ENCODE measurements around the gene GRIK3.

Gene GRIK3

DNA sequence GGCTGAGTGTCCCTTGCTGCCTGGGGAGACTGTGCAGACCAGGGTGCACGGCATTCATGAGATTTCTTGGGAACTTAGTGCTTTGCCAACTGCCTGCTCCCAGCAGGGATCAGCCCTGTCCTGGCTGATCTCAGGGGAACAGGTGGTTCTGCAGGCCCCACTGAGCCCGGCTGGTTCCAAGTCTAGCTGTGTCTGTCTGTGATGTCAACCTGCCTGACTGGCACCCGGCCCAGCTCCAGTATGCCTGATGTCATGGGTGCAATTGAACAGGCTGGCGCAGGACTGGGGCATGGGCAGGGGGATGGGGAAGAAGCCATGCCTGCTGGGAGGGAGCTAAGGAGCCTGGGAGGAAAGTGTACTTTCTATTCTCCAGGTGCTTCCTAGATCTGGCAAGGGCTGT, 227.1 kb downstream of the GRIK3 start:
- no peak for DNase-seq

GRCh38 chr1:36805979-36806640, 228.2 kb downstream of the GRIK3 start:
- DNase-seq, result no peak

- no peak for DNase-seq
These were observed 229.5 kb downstream of the GRIK3 start for GRCh38 chr1:36804669-36805314.

DNA sequence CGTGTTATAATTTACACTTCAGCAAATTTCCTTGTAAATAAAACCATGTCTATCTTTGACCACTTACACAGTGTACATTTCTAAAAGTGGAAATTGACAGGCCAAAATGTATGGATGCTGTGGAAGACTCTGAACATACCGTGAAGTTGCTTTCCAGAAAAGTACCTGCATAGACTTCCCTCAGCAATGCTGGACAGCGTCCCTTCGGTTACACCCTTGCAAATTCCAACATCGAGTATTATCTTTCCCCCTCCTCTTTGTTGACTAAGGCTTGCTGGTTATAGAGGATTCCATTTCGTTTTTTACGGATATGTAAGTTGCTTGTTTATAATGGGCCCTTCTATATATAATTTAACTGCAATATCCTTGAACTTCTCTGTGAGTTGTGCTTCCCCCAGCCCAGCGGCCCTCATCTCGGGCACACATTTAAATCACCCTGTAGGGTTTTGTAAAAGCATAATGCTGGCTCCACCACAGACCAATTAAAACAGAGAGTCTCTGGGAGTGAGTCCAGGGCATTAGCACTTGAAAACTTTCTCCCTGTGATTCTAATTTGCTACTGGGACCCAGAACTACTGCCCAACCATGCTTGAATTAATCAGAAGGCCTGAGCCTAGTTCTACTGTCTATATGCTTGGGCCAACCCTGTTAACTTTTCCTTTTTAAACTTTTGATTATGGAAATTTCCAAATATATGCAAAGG, 230.3 kb downstream of the GRIK3 start:
- DNase-seq, result no peak

DNA sequence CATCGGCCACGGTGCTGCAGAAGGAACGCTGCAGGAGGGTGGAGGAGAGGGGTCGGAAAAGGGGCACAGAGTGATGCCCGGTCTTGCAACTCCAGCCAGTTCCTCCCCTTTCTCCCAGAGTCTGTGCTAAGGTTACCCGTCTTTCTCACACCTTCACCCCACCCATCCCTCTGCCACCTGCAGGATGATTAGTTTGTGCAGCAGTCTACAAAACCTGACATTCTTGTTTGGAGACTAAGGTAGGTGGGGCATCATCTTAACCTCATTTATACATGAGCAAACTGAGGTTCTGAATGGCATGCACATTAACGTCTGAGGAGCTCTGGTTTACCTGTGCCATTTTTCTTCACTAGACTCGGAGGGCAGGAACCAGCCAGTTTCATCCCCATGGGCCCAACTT, 232.3 kb downstream of the GRIK3 start:
- no peak for DNase-seq

DNA sequence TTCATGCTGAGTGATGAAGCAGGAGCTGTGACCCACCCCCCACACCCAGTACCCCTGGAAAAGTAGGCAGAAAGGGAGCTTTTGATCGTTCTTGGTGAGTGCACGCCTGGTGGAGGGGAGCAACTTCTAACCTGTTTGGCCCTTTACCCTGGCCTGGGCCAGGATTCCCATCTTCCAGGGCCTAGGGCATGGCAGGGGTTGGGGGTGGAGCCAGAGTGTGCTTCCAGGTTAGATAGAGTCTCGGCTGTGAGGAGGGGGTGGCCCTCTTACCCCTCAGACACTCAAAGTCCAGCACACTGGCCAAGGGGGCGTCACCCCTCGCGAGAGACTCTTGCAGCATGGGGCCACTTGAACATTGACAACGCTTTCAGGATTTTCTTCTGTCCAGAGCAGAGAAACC, 236.6 kb downstream of the GRIK3 start:
- no peak for DNase-seq

GRCh38 chr1:36796733-36797132, 237.6 kb downstream of the GRIK3 start:
- DNase-seq, result no peak

DNA sequence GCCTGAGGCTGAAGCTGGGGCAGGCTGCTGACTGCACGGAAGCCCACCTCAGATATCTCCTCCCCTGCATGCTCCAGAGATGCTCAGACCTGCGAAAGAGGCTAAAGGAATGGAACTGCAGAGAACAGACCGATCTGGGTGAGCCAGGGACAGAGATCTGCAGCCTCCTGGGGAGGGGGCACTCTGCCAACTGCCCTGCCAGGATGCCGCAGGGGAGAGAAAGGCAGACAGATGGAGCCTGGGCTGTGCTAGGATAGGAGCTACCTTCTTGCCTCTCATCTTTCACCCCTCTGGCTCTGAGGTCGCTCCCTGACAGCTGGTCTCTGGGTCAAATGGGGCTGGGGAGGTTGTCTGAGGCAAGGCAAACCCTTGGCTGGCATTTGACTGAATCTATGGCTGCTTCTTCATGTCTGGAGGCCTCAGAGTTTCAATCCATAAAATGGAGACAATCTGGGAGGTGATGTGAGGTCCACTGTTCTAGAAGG, 238.2 kb downstream of the GRIK3 start:
- DNase-seq, result no peak

GRCh38 chr1:36794460-36794859, 239.9 kb downstream of the GRIK3 start:
- DNase-seq, result no peak

DNA sequence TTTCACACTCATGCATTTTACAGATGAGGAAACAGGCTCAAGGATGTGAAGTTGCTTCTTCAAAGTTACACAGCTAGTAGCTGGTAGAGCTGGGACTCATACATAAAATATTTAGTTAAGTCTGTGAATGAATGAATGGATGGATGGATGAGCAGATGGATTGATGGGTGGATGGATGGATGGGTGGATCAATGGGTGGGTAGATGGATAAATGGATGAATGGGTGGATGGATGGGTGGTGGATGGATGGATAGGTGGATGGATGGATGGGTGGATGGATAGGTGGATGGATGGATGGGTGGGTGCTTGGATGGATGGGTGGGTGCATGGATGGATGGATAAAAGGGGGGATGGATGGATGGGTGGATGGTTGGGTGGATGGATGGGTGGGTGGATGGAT, 240.9 kb downstream of the GRIK3 start:
- DNase-seq, result no peak

- DNase-seq, result no peak
These were observed 242.0 kb downstream of the GRIK3 start for GRCh38 chr1:36792292-36792691.

GRCh38 chr1:36790191-36790590, 244.1 kb downstream of the GRIK3 start:
- no peak for DNase-seq

GRCh38 chr1:36789535-36789934, 244.8 kb downstream of the GRIK3 start:
- DNase-seq, result no peak

DNA sequence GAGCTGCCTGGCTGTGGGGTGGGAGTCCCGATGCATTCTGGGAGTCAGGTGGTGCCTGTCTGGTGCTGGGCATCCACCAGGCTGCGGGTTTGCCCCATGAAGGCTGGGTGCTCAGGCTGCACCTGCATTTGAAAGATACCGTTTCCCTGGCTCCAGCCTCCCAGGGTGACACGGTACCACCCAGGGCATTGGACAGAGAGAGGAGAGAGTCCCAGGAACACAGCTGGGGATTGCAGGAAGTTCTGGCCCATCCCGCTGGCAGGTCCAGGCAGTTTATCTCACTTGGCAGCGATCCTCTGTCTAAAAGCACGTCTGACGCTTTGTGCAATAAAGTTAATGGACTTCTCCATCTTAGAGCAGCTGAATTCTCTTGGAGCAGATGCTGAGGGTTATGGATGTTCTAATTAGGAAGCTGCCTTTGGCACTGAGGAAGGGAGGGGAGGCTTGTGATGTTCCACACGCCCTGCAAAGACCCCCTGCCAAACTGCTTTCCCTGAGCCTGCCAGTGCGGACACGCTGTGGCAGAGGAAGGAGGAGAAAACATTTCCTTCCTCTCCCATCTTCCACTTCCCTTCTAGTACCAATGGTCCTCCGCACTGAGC, 246.9 kb downstream of the GRIK3 start:
- no peak for DNase-seq

DNA sequence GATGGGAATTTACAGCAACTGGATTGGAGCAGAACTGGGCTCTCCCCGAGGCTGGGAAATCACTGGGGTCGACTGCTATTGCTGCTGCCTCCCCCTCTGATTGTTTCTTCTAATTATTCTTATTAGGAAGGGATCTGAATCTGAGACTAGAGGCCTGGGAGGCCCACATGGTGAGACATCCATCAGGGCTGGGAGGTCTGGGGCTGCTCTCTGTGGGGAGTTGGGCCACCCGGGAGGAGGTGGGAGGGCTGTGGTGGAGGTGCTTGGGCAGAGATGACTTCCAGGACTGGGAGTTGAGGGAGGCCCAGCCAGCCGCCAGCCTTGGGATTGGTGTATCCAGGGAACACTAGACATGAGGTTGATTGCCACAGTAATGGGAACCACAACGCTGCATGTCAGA, 247.9 kb downstream of the GRIK3 start:
- no peak for DNase-seq

- no peak for DNase-seq
These were observed 250.0 kb downstream of the GRIK3 start for GRCh38 chr1:36784147-36784859.

DNA sequence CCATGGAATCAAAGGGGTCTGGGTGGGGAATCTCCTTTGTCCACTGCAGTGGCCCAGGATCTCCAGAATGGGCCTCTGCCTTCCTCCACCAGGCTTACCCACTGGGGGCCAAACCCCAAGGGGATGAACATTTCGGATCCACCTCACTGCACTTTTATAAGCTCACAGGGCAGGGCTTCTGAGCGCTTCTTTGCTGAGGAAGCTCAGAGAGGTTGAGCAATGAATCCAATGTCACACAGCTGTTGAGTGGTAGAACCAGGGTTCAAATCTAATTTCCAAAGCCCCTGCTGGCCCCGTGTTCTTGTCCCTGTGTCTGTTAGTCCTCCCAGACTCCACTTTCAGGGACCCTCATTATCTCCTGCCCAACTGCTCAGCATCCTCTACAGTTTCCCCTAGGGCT, 250.8 kb downstream of the GRIK3 start:
- DNase-seq, result no peak

DNA sequence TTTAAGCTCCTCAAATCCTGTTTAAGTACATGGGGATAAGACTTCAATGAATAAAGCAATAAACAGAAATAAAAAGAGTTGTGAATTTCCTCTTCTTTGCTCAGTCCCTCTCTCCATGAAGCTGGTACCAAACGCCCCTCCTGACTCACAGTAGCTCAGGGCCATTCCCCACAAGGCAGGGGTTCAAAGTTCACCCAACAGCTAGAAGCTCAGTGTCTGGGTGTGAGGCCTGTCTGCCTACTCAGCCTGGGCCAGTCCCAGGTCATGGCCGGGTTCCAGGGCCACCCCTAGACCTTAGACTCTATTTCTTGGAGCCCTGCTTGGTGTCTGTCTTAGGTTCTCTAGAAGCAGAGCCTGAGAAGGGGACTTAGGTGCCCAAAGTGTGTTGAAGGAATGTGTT, 251.5 kb downstream of the GRIK3 start:
- DNase-seq, result no peak

- no peak for DNase-seq
These were observed 252.2 kb downstream of the GRIK3 start for GRCh38 chr1:36782085-36782484.

DNA sequence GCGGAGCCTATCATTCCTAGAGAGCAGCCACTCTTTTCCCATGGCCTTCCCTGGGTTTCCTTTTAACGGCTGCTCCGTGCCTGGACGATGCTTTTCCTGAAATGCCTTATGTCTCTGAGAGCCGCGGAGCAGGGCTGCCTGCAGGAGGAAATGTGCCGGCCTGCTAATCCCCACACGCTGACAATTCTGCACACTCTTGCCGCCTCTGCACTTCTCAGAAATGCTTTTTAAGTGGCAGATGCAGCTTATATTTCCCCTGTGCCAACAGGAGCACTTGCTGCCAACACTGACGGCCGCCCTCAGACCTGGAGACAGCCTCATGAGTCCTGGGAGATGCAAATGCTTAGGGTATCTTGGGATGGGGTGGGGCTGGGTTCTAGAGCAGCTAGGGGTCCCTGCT, 253.2 kb downstream of the GRIK3 start:
- no peak for DNase-seq

GRCh38 chr1:36778740-36779139, 255.6 kb downstream of the GRIK3 start:
- DNase-seq, result no peak

GRCh38 chr1:36776948-36777831, 257.1 kb downstream of the GRIK3 start:
- DNase-seq, result no peak

All from left hindlimb (tissue), 1 donor.